Neuron (in vitro differentiated cells): ENCODE data around the gene CD151.

Experiments
- H2AFZ ChIP-seq: one replicate; pipeline ENCODE4 v1.6.1; 2013; ENCODE audit warnings: low read depth, mild to moderate bottlenecking, inconsistent platforms, low read length, moderate library complexity
- H3K27me3 ChIP-seq: one replicate; pipeline ENCODE4 v1.6.1; 2013; ENCODE audit warnings: low read length; ENCODE audit not compliant: insufficient read depth
- H3K36me3 ChIP-seq: one replicate; pipeline ENCODE4 v1.6.1; 2013; ENCODE audit warnings: low read length; ENCODE audit not compliant: insufficient read depth
- H3K4me1 ChIP-seq: one replicate; pipeline ENCODE4 v1.6.1; 2013; ENCODE audit warnings: low read length; ENCODE audit not compliant: insufficient read depth
- H3K4me3 ChIP-seq: 2 replicates; pipeline ENCODE4 v1.5.1; 2013; ENCODE audit warnings: mild to moderate bottlenecking, low read length, moderate library complexity
- H3K9me3 ChIP-seq: one replicate; pipeline ENCODE4 v1.6.1; 2013; ENCODE audit warnings: low read length

The CD151 gene

GRCh38 chr11:842370-843002 is 9.7 kb downstream of the CD151 start, which contains the start of the genes POLR2L and TSPAN4:
TSS of gene POLR2L (minus strand) at chr11:842529. CDS start at chr11:842508, 21 bp downstream.
TSS of gene TSPAN4 (plus strand) at chr11:842852. CDS start at chr11:850305, 7,453 bp downstream.
- Histone ChIP-seq H3K27me3 (no peaks in the 10 kb centered on the region), H2AFZ (peak within 1 kb of the TSS; percentile 96), H3K36me3 (peaks cover 37% of the 10 kb centered on the region), H3K9me3 (no peaks in the 10 kb centered on the region), H3K4me3 (peak within 1 kb of the TSS; percentile 95), H3K4me1 (peaks cover 40% of the 10 kb centered on the region)

- Histone ChIP-seq H3K4me1 (peaks cover 40% of the 10 kb centered on the region), H3K36me3 (peaks cover 31% of the 10 kb centered on the region)
Observed at GRCh38 chr11:843086-843734, 10.5 kb downstream of the CD151 start.

GRCh38 chr11:843818-844692 is 11.3 kb downstream of the CD151 start:
- Histone ChIP-seq H3K4me1 (peaks cover 47% of the 10 kb centered on the region), H3K36me3 (peaks cover 23% of the 10 kb centered on the region), H2AFZ (no peak overlapping the region), H3K27me3 (no peaks in the 10 kb centered on the region), H3K9me3 (no peaks in the 10 kb centered on the region), H3K4me3 (peak overlapping the region; percentile 95)

More at GRCh38 chr11:843086-843734, 10.5 kb downstream of the CD151 start:
- H3K4me3 ChIP-seq, result peak overlapping the region; percentile 95
- H2AFZ ChIP-seq, result no peak overlapping the region
- H3K27me3 ChIP-seq, result no peaks in the 10 kb centered on the region
- H3K9me3 ChIP-seq, result no peaks in the 10 kb centered on the region

GRCh38 chr11:844693-845644 is 12.2 kb downstream of the CD151 start:
- no peak overlapping the region for H3K4me3 ChIP-seq
- H3K27me3 ChIP-seq, result no peaks in the 10 kb centered on the region
- no peak overlapping the region for H2AFZ ChIP-seq
- H3K9me3 ChIP-seq, result no peaks in the 10 kb centered on the region
- peaks cover 50% of the 10 kb centered on the region for H3K4me1 ChIP-seq
- H3K36me3 ChIP-seq, result peaks cover 14% of the 10 kb centered on the region

GRCh38 chr11:845872-846495 is 13.2 kb downstream of the CD151 start:
- H3K27me3 ChIP-seq, result no peaks in the 10 kb centered on the region
- H3K4me1 ChIP-seq, result peaks cover 50% of the 10 kb centered on the region
- H3K9me3 ChIP-seq, result no peaks in the 10 kb centered on the region
- H3K4me3 ChIP-seq, result no peak overlapping the region
- H3K36me3 ChIP-seq, result peaks cover 3% of the 10 kb centered on the region
- H2AFZ ChIP-seq, result no peak overlapping the region

- Histone ChIP-seq H3K36me3 (no peaks in the 10 kb centered on the region), H2AFZ (no peak overlapping the region), H3K9me3 (no peaks in the 10 kb centered on the region), H3K4me1 (peaks cover 51% of the 10 kb centered on the region), H3K4me3 (no peak overlapping the region), H3K27me3 (no peaks in the 10 kb centered on the region)
Observed at GRCh38 chr11:846496-847098, 13.8 kb downstream of the CD151 start.

GRCh38 chr11:847876-848275 is 15.1 kb downstream of the CD151 start:
- Histone ChIP-seq H2AFZ (no peak overlapping the region), H3K4me1 (peaks cover 52% of the 10 kb centered on the region), H3K27me3 (no peaks in the 10 kb centered on the region), H3K36me3 (no peaks in the 10 kb centered on the region), H3K9me3 (no peaks in the 10 kb centered on the region), H3K4me3 (no peak overlapping the region)

- Histone ChIP-seq H3K36me3 (no peaks in the 10 kb centered on the region), H3K27me3 (no peaks in the 10 kb centered on the region), H3K9me3 (no peaks in the 10 kb centered on the region), H3K4me1 (peaks cover 54% of the 10 kb centered on the region), H2AFZ (no peak overlapping the region), H3K4me3 (no peak overlapping the region)
Observed at GRCh38 chr11:848380-848931, 15.7 kb downstream of the CD151 start.

- Histone ChIP-seq H3K36me3 (no peaks in the 10 kb centered on the region), H3K4me3 (peak overlapping the region; percentile 64), H3K27me3 (no peaks in the 10 kb centered on the region), H3K9me3 (no peaks in the 10 kb centered on the region), H2AFZ (no peak overlapping the region), H3K4me1 (peaks cover 54% of the 10 kb centered on the region)
Observed at GRCh38 chr11:849104-849824, 16.5 kb downstream of the CD151 start.

GRCh38 chr11:849951-850774 is 17.4 kb downstream of the CD151 start:
- H3K27me3 ChIP-seq, result no peaks in the 10 kb centered on the region
- no peaks in the 10 kb centered on the region for H3K36me3 ChIP-seq
- no peak overlapping the region for H2AFZ ChIP-seq
- no peaks in the 10 kb centered on the region for H3K9me3 ChIP-seq
- H3K4me1 ChIP-seq, result peaks cover 54% of the 10 kb centered on the region
- H3K4me3 ChIP-seq, result peak overlapping the region; percentile 64
